ENCODE data around the gene PRRT2.

DNA sequence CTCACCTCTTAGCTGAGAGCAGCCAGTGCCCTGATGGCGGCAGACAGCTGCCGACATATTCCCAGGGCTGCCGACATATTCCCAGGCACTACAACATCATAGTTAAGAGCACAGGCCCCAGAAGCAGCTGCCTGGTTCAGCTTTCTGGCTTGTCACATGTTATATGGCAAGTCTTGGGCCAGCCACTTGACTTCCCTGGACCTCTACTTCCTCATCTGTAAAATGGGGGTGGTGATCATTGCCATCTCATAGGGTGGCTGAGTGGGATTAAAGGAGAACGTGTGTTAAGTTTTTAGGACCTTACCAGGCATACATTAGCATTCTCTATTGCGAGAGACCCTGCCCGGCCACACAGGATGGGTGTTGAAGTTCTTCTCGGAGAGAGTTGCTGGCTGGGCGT, 31.9 kb downstream of the PRRT2 start:
- TF ChIP-seq CTCF (IDR thresholded peaks at IDR 0.05 in 2 of 3, conservative IDR thresholded peaks at IDR 0.05 in 1 of 3; ENCODE audit: control insufficient read depth in 2 of 3, extremely low read depth in 1 of 3, insufficient read depth in 1 of 3, low read depth in 3 of 3, low read length in 3 of 3) (no peak), POLR2AphosphoS2 (IDR thresholded peaks at IDR 0.05; ENCODE audit: low read depth, low read length) (no peak), CBFB (IDR thresholded peaks at IDR 0.05; ENCODE audit: low read depth) (no peak), POU2F2 (IDR thresholded peaks at IDR 0.05; ENCODE audit: borderline replicate concordance, low read depth, low read length) (no peak), EZH2 (IDR thresholded peaks at IDR 0.05; ENCODE audit: borderline replicate concordance, control insufficient read depth, low read depth, low read length) (no peak)
- TF ChIP-seq, protein P1, sequence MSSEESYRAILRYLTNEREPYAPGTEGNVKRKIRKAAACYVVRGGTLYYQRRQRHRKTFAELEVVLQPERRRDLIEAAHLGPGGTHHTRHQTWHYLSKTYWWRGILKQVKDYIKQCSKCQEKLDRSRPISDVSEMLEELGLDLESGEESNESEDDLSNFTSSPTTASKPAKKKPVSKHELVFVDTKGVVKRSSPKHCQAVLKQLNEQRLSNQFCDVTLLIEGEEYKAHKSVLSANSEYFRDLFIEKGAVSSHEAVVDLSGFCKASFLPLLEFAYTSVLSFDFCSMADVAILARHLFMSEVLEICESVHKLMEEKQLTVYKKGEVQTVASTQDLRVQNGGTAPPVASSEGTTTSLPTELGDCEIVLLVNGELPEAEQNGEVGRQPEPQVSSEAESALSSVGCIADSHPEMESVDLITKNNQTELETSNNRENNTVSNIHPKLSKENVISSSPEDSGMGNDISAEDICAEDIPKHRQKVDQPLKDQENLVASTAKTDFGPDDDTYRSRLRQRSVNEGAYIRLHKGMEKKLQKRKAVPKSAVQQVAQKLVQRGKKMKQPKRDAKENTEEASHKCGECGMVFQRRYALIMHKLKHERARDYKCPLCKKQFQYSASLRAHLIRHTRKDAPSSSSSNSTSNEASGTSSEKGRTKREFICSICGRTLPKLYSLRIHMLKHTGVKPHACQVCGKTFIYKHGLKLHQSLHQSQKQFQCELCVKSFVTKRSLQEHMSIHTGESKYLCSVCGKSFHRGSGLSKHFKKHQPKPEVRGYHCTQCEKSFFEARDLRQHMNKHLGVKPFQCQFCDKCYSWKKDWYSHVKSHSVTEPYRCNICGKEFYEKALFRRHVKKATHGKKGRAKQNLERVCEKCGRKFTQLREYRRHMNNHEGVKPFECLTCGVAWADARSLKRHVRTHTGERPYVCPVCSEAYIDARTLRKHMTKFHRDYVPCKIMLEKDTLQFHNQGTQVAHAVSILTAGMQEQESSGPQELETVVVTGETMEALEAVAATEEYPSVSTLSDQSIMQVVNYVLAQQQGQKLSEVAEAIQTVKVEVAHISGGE (CRISPR knock-in tag; IDR thresholded peaks at IDR 0.05): no peak

Data from GM12878 (cell line).